T-helper 2 cell (primary cell): ENCODE measurements around the gene ELFN2.

Experiments
- DNase-seq, 5 experiments: peaks; one replicate each; pipeline versions ENCODE4 v3.0.0 to v3.0.0-alpha.2; 2012 to 2022

ELFN2 gene

DNA sequence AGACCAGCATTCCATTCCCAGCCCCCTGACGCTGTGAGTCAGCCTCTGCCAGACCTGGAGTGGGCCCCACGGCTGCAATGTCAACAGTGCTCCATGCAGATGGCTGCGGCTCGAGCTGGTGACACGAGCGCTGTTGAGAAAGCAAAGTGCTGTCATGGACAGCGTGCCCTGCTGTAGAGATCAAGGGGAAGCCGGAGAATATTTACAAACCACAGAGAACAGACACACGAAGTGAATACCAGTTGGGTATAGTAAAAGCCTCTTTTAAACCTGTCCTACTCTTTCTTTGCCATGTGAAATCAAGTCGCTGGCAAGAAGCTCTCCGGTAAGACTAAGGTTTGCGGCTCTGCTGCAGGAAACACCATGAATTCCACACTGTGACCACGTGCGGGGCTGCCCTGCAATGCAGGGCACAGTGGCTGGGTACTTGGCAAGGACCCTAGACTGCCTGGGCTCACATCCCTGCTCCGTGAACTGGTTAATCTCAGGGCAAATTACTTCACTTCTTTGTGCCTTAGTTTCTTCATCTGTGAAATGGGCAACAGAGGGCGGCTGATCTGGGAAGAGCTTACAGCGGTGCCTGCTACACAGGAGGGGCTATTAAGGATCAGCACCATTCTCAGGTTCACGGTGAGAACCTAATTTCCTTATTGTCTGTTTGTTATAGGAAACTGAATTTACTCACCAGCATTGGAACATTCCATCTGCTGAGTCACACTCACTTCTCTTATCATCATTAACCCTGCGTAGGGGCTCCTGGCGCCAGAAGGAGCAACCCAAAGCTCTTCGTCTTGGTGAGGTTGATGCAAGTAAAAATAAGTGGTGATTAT is 27.8 kb upstream of the ELFN2 start:
- DNase-seq = no peak

DNA sequence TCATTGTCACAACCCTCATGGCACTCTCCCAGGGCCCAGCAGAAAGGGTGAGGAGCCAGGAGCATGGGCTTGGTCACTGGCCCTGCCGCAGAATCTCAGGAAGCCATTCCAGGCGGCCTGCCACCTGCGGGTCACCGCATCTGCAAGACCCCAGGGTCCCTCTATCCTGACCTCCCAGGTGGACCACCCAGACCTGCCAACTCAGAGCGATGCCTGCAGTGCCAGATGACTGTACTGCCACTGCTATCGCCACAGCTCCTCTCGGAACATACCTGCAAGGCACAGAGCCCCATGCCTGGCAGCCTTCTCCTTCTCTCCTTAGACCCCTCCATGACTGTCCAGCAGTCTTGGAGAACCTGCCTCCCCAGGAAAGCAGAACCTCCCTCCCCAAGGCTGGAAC is 26.4 kb upstream of the ELFN2 start:
- DNase-seq = no peak

DNA sequence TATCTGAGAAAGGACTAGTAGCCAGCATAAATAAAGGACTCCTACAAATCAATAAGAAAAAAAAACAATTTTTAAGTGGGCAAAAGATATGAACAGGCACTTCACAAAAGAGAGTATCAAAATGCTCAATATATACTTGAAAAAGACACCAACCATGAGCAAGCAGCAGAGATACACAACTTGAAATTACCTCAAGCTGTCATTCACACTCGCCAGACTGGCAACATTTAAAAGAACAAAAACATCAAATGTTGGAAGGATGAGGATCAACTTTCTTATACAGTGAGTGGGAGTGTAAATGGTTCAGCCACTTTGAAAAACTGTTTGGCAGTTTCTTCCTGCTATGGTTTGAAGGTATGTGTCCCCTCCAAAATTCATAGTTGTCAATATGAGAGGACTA is 23.9 kb upstream of the ELFN2 start:
- DNase-seq = no peak

DNA sequence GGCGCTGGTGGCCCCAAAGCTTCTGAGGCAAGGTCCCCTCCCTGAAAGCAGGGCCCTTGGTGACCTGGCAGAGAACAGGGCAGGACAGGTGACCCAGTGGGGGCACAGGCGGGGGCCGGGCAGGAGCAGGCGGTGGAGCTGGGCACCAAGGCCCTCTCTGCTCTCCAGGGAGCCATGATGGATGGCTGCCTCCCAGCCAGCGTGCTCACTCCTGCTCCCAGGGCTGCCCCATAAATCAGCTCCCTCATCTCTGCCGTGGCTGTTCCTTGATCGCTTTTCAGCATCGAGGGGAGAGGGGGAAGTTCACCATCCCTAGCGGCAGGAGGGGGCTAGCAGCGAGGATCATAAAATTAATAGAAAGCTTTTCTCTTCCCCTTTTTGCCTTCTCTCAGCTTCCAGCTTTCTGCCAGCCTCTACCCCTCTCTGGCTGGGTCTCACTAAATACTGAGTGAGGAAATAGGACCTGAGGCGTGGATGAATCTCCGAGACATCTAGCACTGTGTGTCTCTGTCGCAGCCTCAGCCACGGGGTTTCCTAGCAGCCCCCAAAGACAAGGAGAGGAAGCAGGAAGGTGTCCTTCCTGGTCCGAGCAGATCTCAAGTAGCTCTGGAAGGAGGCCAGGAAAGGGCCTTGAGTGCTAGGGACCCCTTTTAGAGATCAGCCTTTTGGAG is 22.2 kb upstream of the ELFN2 start:
- DNase-seq = no peak

DNA sequence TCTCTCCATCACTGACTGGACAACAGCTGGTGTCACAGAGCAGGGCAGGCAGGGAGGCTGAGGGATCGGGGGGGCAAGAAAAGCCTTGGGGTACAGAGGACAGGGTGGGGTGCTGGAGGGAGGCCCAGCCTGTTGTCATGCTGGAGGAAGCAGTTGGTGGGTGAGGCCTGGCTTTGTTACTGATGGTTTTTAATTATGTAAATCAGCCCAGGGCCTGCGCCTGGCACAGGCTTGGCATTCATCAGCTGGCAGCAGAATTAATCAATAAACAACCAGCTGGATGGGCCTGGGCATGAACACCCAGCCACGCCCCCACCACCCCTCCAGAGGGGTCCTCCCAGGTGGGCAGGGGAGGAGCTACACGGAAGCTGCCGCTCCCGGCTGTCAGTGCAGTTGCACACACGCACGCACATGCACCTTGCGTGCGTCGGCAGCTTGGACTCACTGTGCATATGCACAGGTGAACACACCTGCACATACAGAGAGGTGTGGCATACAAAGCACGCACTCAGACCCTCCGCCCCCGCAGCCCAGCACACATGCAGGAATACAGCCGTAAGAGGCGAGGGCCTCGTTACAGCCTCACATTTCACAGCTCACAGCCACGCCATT is 21.3 kb upstream of the ELFN2 start:
- DNase-seq = no peak

DNA sequence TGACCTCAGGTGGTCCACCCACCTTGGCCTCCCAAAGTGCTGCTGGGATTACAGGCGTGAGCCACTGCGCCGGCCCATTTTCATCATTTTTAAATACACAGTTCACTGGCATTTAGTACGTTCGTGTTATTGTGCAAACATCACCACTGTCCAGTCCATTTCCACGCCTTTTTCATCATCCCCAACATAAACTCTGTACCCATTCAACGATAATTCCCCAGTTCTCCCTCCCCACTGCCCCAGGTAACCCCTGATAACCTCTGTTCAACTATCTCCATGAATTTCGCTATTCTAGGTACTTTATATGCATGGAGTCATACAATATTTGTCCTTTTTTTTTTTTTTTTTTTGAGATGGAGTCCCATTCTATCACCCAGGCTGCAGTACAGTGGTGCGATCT is 18.2 kb upstream of the ELFN2 start:
- no peak for DNase-seq

DNA sequence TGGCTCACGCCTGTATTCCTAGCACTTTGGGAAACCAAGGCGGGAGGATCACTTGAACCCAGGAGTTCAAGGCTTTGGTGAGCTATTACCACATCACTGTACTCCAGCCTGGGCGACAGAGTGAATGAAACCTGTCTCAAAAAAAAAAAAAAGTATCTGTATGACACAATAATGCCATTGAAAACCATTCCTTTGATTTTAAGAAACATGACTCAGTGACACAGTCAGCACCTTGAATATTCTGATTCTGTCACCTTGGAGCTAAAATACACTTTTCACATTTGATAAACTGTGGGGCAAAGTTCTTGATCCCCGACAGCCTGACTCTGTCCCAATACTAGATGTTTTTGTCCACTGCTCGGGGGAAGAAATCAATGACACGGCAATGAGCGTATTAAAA is 16.7 kb upstream of the ELFN2 start:
- DNase-seq = no peak

DNA sequence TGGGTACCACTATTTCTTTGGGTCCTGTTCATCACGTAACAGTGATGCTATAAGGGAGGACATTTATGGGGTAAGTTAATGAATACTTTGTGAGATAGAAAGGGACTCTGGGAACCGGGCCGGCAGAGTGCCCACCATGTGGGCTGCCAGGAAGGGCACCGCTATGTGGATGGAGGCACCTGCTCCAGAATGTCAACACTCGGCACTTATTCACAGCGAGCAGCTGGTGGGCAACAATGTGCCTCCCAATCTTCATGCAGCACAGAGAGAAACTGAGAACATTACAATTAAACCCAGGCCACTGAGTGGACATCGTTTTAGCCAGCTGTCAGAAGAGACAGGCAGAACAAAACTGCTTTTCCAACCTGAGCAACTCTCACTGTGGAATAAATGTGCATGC is 15.8 kb upstream of the ELFN2 start:
- DNase-seq = no peak

DNA sequence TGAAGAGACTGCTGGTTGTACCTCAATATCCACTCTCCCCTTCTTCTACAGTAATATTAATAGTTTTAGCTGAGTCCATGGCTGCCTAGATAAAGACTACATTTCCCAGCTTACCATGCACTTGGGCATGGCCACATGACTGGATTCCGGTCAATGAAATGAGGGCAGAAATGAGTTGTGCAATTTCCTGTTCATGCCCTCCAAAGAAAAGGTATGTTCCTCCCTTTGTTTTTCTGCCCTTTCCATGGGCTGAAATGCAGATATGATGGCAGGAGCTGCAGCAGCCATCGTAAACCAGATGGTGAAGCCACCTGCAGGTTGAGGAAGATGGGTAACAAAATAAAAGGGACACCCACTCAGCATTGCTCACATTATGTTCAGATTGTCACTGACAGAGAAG is 15.3 kb upstream of the ELFN2 start:
- peak in 1 of 5 experiments; percentile 29 for DNase-seq

DNA sequence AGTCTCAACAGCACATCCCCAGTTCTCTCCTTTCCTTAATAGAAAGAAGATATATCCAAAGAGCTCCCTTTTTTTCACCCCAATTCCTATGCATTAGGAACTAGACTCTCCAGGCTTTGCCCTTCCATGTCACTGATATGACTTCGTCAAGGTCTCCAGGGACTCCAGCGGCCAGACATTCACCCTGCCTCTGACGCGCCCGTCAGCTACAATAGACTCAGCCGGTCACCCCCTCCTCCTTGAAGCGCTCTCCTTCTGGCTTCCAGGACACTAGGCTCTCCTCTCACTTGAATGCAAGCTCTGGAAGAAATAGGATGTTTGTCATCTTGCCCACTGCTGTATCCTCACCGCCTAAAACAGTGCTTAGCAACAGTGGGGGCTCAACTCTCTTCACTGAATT is 14.9 kb upstream of the ELFN2 start:
- no peak for DNase-seq

DNA sequence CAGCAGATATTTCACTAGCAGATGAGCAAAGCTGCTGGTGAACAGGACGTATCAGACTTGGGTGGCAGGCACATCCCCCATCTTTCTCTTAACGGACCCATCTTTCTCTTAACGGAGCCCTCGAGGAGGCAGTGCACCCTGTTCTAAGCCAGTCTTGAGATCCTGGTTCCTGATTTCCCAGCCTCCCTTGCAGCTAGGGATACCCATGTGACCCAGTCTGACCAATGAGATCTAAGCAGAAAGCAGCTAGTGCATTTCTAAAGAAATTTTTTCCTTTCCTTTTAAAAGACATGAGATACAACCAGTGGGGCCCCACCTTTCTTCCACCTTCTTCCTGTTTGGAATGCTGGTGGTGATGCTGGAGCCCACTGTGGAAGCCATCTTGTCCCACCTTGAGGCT is 13.6 kb upstream of the ELFN2 start:
- DNase-seq = no peak

DNA sequence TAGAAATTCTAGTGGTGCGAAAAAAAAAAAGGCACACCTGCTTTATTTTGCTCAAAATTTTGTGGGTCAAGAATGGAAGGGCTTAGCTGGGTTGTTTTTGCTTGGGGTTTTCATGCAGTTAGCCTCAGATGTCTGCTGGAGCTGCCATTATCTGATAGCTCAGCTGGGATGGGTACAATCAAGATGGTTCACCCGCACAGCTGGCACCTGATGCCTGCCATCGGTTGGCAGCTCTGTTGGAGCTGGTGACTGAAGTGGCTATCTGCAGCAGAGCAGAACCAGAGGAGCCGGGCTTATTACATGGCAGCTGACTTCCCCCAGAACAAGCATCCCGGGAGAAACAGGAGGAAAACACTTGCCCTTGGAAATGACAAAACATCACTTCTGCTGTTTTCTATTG is 12.1 kb upstream of the ELFN2 start:
- DNase-seq = no peak

DNA sequence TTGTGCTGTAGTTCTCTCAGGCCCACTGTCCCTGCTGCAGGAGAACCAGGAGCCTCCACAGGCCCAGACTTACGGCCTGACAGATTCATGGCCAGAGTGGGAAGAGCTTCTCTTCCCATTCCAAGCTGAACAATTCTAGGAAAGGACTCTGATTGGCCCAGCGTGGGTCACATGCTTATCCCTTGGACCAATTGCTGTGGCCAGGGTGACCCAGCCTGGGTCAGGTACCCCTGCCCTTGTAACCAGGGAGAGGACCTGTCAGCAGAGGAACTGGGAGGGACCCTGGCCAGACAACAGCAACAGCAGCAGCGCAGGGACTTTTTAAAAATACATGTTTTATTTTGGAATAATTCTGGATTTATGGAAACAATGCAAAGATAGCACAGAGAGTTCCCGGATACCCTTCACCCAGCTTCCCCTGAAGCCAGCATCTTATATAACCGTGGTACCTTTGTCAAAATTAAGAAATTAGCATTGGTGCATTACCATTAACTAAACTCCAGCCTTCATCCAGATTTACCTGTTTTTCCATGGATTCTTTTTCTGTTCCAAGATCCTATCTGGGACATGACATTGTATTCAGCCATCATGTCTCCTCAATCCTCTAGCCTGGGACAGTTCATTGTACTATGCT is 8.8 kb upstream of the ELFN2 start:
- DNase-seq = no peak

DNA sequence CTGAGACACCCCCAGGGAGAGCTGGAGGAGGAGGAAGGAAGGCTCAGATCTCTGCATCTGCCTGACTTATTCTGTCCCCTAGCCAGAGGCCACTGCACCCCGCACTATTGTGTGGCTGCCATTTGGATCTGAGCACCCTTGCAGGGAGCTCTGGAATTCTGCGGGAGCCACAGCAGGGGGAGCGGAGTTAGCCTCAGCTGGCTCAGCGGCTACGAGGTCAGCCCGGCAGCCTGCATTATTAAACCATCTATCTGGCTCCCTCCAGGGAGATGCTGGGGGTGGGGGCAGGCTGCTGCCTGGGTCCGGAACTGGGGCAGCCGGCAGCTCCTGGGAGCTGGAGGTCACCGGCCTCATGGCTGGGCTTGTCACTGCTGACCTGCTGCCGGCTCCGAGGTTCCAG is 6.5 kb upstream of the ELFN2 start:
- no peak for DNase-seq

DNA sequence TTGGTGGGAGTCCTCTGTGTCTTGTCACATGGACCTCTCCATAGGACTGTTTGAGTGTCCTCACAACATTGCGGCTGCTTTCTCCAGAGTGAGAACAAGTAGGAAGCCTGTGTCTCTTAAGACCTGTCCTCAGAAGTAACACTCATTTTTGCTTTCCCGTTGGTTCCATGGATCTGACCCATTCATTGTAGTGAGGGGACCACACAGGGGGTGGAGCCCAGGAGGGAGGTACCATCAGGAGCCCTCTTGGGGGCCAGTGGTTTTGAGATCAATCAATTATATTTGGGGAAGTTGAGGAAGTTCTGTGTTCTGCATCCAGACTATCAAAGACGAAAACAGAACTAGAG is 5.4 kb upstream of the ELFN2 start:
- no peak for DNase-seq

DNA sequence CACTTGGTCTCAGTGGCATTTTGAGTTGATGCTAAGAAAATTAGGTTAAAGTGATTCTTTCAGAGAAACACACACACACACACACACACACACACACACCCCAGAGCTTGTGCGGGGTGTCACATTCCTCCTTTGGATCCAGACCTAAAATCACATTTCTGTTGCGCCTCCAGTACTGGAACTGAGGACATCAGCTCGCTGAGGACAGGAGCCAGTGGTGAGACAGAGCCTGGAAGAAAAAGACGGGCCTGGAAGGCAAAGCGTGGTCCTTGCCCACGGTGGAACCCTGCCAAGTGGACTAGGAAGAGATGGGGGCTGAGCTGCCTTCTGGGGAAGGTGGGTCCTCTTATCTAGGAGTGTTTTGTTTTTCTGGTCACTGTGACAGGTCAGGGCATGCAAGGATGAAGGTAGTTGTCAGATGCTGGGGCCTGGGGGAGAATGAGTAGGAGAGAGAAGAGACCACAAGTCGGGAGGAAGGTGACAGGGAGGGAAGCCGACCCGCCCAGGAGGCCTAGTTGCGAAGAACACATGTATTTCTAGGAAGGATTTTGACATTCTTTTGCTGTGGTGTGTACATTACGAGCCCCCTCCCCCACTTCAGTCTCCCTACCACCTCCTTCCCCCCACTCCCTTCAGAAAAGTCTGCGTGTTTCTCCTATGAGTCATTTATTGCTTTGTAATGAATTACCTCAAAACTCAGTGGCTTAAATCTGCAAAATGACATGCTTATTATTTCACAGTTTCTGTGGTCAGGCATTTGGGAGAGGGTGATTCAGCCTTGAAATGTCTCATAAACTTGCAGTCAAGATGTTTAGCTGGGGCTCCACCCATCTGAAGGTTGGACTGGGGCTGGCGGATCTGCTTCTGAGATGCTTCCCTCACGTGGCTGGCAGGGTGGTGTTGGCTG is 4.8 kb upstream of the ELFN2 start:
- DNase-seq = peak in 1 of 5 experiments; percentile 42

DNA sequence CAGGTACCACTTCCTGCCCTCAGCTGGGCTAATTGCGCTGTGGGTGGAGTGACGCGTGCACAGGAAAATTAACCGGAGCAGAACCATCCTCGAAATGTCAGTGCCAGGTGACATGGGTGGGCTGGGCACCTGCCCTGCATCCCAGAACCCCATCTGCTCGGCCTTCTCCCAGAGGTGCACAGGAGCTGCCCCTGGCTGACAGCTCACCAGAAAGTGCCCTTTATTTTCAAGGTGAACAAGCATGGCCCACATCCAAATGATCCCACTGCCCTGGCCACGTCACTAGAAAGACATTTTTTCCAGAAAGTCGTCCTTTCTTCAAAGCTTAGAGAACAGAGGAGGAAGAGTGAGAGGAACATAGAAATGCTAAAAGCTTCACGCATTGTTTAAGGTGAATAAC is 4.1 kb upstream of the ELFN2 start:
- no peak for DNase-seq

DNA sequence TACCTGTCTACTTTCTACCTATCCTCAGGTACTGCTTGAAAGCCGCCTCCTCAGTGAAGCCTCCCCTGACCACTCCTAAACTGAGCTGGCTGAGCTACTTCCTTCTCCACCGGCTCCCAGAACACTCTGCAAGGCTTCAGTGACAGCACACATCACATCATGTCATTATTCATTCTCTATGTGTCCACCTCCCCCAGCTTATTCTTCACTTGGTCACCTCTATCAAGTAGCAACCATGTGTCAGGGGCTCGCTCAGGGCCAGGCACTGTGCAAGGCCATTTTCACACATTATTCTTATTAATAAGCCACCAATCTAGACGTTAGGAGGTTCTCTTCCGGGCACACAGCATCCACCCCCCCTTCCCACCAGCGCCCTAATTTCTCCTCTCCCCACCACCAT is 3.7 kb upstream of the ELFN2 start:
- DNase-seq = no peak

DNA sequence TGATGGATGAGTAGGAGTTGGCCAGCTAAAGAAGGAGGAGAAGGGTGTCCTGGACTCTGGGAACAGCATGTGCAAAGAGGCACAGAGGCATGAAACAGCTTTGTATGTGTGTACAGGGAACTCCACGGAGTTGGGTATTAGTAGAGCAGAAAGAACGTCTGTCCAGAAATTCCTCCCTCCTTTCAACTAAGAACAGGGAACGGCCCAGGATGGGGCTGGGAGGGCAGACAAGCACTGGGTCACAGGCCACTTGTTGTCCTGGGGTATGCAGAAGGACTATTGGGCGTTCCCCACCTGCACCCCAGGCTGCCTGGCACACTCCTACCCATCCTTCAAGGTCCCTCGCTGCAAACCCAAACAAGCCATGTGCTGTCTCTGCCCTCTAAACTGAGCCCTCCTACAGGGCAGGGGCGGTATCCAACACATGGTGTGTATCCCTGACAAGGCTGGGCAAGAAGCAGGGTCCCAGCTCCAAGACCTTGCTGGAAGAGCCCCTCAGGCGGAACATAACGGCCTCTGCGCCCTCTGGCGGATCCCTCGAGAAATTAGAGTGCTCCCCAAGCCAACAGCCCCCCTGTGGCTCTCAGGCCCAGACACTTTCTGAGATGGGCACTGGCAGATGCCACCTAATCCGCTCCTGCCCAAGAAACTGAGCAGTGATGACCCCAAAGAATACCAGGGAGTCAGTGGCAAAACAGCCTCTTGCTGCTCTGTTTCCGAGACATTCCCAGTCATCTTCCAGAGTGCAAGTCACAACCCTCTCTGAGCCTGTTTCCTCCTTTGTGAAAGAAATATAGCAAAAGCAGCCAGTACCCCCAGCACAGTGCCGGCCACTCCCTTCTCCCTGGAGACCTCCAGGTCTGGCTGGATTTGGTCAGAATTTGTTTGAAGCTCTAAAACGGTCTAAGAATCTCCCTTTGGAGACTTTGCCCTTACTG is 1.6 kb upstream of the ELFN2 start:
- peak; percentile 15 to 43 (median 35) for DNase-seq

DNA sequence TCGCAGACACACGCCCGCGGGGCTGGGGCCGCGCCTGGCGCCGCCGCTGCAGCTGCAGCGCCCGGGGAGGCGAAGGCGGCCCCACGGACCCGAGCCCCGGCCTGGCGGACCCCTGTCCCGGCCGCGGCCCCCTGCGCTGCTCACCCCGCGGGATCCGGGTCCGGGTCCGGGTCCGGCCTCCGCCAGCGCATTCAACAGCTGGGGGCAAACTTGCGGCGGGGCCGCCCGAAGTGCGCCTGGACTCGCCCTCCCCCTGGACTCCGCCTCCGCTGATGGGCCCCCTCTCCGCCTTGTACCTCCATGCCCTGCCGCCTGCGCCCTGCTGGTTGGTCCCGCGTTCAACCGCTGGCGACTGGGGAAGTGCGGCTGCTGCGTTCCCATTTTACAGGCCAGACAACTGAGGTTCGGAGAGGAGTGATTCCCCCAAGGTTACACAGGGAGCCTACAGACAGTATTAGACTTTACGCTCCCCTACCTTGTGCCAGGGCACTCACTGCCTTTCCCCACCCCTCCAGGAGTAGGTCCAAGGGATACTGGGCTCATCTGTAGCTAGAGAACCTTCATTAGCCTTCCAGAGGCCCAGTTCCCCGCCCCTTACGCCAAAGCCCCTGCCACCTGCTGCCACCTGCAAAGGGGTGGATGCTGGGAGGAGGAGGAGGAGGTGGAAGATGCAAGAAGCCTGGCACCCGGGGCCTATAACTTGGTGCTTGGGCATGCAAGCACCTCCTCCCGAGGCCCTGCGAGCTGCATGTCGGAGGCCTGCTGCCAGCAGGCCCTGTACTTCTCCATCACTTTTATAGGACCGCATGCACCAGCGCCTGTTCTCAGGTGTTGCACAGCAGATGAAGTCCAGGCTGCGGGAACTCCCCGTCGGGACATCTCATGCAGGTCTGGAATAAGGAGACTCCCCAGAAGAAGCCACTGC is 694 bp upstream of the ELFN2 start:
- no peak for DNase-seq
